Measurements from ENCODE around the gene UNC13D.

UNC13D gene

DNA sequence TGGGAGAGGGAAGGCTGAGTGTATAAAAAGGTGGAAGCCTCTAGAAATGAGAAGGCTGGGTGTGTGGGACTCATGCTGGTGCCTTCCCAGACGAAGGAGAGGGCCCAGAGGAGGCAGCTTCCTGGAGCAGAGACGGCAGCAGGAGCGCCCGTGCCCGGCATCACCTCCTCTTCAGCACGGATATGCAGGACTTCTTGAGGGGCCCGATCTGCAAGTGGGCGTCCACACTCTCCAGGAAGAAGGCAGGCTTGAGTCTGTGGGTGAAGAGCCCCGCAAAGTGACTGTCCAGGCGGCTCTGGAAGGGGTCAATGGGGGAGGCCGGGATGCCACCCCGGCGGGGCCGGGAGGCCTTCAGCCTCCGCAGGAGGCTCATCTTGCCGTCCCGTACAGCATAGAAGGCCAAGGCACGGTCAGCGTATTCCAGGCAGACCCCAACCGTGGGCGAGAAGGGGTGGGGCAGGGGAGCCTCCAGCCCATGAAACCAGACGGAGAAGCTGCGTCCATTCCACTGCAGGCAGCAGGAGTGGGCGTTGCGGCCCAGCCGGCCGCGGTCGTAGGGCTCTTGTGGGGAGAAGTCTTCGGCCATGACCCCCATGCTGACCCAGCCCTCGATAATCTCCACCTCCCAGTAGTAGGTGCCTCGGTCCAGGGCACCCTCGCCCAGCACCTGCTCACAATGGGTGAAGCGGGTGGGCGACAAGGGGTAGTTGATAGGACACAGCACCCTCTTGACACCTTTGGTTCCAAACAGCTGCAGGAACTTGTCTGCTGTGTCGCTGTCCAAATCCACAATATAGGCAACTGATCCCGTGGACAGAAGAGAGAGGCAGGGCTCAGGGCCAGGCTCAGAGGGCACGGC lies 30.3 kb upstream of the UNC13D start:
- TF ChIP-seq TAF1 (IDR thresholded peaks at IDR 0.05; ENCODE audit: borderline replicate concordance, insufficient read depth, low read length) (no peak), REST (IDR thresholded peaks at IDR 0.05; ENCODE audit: insufficient read depth in 1 of 2, low read depth in 2 of 2, low read length in 2 of 2) (peak; percentile 14 to 77; a peak in 2 of 4 replicates)

- TF ChIP-seq POLR2AphosphoS5 (IDR thresholded peaks at IDR 0.05; ENCODE audit: low read depth, low read length): no peak
- no peak for TF ChIP-seq TAF1 (IDR thresholded peaks at IDR 0.05; ENCODE audit: borderline replicate concordance, insufficient read depth, low read length)
- no peak for TF ChIP-seq FOXP2 (optimal IDR thresholded peaks at IDR 0.05; ENCODE audit: borderline replicate concordance, extremely low read depth, extremely low read length, insufficient read depth)
- TF ChIP-seq REST (IDR thresholded peaks at IDR 0.05; ENCODE audit: insufficient read depth in 1 of 2, low read depth in 2 of 2, low read length in 2 of 2): no peak
- TF ChIP-seq SIN3A (IDR thresholded peaks at IDR 0.05; ENCODE audit: borderline replicate concordance, insufficient read depth, low read length): no peak
Measured at GRCh38 chr17:75873587-75874322, 29.6 kb upstream of the UNC13D start.

- TF ChIP-seq REST (IDR thresholded peaks at IDR 0.05; ENCODE audit: insufficient read depth in 1 of 2, low read depth in 2 of 2, low read length in 2 of 2) (0 out of 4 replicates have a peak, but pooled peaks of 1 of the 2 experiments have one; percentile 25), SIN3A (IDR thresholded peaks at IDR 0.05; ENCODE audit: borderline replicate concordance, insufficient read depth, low read length) (no peak), FOXP2 (optimal IDR thresholded peaks at IDR 0.05; ENCODE audit: borderline replicate concordance, extremely low read depth, extremely low read length, insufficient read depth) (peak; percentile 82)
Measured at GRCh38 chr17:75872434-75873351, 28.5 kb upstream of the UNC13D start.

- TF ChIP-seq REST (IDR thresholded peaks at IDR 0.05; ENCODE audit: insufficient read depth in 1 of 2, low read depth in 2 of 2, low read length in 2 of 2): no peak
- no peak for TF ChIP-seq FOXP2 (optimal IDR thresholded peaks at IDR 0.05; ENCODE audit: borderline replicate concordance, extremely low read depth, extremely low read length, insufficient read depth)
- no peak for TF ChIP-seq POLR2AphosphoS5 (IDR thresholded peaks at IDR 0.05; ENCODE audit: low read depth, low read length)
- TF ChIP-seq SIN3A (IDR thresholded peaks at IDR 0.05; ENCODE audit: borderline replicate concordance, insufficient read depth, low read length): no peak
- TF ChIP-seq TAF1 (IDR thresholded peaks at IDR 0.05; ENCODE audit: borderline replicate concordance, insufficient read depth, low read length): no peak
Measured at GRCh38 chr17:75869282-75870141, 25.3 kb upstream of the UNC13D start.

Measured in PFSK-1 (cell line).